Measurements from ENCODE around the gene SCGB1D4.

- TF ChIP-seq CTCF (IDR thresholded peaks at IDR 0.05; ENCODE audit: low read length) (peak; percentile 64), EZH2 (optimal IDR thresholded peaks at IDR 0.05; ENCODE audit: low read depth, low read length) (no peak)
Measured at GRCh38 chr11:62340269-62340901, 41.5 kb upstream of the SCGB1D4 start.
